Measurements from ENCODE around the gene GGT6.
"Not testable (repeated sequence)": the region's sequence is repeated elsewhere in the genome, so short reads cannot be mapped to it uniquely, and the experiment has no call there.

GGT6 gene

GRCh38 chr17:4560421-4560820 lies at the start of gene GGT6:
Gene GGT6, minus strand, starts transcription at chr17:4560577. Its CDS starts 56 bp downstream, at chr17:4560521.
- DNase-seq (ENCODE audit: low read depth) = no peak

DNA sequence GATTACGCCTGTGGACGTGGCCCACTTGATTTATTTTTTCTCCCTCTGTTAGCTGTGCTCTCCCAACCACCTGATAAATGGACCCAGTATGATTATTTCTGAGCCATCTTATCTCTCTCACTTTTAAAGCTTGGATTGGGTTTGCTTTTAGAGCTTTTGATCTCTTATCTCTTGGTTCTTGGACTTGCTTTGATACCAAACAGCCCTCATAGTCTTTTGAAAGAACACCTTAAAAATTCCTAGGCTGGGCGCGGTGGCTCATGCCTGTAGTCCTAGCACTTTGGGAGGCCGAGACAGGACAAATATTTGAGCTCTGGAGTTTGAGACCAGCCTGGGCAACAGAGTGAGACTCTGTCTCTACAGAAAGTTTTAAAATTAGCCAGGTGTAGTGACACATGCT lies 49.8 kb upstream of the GGT6 start:
- no peak for DNase-seq (ENCODE audit: low read depth)

DNA sequence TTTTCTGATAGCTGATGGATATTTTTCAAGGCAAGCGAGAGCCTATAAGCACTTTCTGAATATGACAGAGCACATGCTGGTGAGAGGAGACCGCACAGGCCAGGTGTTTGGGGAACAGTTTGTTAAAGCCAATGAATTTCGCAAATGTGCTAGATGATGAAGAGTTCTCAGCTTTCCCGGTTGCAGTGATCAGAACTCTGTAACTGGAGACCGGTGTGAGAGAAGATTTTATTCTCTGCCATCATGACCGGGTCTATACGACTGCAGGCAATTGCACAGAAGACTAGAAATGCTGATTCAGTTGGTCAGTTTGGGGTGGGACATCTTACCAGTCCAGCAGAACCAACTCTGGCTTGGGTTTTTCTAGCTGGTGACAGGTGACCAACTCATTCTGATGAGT lies 49.4 kb upstream of the GGT6 start:
- DNase-seq (ENCODE audit: low read depth) = no peak

DNA sequence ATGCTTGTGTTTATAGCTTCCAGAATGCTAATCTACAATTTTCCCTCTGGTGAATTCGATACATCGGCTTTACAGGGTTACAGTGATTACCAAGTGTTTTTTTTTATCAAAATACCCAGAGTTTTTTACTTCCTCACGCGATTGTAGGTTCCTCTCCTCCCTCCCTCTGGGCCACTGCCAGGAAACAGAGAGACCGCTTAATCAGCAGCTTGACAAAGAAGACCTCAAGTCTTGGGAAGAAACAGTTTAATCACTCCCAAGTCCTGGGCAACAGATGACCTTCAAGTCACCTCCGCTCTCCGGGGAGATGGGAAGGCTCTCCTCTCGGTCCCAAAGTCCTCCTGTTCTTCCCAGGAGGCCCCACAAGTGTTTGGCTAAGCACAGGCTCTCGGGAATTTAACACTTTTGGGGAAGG lies 47.4 kb upstream of the GGT6 start:
- no peak for DNase-seq (ENCODE audit: low read depth)

DNA sequence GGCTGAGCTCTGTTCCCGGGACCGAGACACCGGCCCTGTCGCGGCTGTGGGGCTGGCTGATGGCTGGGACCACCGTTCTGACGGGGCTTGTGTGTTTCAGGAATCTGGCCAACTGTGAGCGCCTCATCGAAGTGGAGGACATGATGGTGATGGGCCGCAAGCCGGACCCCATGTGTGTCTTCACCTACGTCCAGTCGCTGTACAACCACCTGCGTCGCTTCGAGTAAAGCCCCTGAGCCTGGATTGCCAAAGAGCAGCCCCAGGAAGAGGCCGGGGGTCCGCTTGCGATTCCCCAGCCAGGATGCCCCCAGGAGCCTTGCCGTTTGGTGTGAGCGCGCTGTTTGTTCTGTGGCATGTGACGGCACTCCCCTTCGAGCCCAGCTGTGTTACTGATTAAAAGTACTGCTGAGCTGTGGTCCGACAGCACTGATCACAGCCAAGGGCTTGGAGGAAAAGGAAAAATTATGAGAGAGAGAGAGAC lies 46.9 kb upstream of the GGT6 start:
- no peak for DNase-seq (ENCODE audit: low read depth)

DNA sequence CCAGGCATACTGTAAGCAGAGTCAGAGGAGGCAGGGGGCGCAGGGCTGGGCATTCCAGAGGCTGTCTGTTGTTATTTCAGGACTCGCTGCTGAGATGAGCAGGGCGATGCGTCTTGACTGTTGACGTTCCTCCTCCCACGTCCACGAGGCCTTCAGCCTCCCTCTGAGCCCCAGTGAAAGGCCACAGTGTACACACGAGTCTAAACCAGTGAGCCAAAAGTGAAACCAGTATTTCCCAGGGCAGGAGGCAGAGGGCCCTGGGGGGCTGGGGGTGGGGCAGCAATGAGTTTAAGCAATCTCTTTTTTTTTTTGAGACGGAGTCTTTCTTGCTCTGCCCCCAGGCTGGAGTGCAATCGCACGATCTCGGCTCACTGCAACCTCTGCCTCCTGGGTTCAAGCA lies 45.4 kb upstream of the GGT6 start:
- no peak for DNase-seq (ENCODE audit: low read depth)

- not testable (repeated sequence) for DNase-seq (ENCODE audit: low read depth)
Observed at GRCh38 chr17:4604736-4605135, 44.4 kb upstream of the GGT6 start.

- DNase-seq (ENCODE audit: low read depth) = no peak
Observed at GRCh38 chr17:4604111-4604644, 43.8 kb upstream of the GGT6 start.

- no peak for DNase-seq (ENCODE audit: low read depth)
Observed at GRCh38 chr17:4602041-4602440, 41.7 kb upstream of the GGT6 start.

GRCh38 chr17:4601326-4601725 lies 40.9 kb upstream of the GGT6 start:
- DNase-seq (ENCODE audit: low read depth) = no peak

DNA sequence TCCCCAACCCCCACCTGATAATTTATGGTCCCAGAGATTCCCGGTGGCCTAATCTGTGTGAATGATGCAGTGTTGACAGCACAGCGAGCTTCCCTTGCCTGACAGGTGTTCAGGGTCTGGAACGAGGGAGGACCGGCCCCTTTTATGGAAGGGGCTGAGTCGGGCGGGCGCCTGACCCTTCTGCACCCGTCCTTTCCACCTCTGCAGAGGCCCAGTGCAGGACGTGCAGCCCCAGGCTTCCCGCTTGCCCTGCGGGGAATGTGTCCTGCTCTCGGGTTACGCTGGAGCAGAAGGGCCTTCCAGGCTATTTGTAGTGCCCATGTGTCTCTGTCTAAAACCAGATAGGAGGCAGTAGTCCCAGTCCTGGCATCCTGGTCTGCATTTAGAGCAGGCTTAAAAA lies 40.2 kb upstream of the GGT6 start:
- DNase-seq (ENCODE audit: low read depth) = no peak

GRCh38 chr17:4599505-4600281 lies 39.3 kb upstream of the GGT6 start:
- no peak for DNase-seq (ENCODE audit: low read depth)

DNA sequence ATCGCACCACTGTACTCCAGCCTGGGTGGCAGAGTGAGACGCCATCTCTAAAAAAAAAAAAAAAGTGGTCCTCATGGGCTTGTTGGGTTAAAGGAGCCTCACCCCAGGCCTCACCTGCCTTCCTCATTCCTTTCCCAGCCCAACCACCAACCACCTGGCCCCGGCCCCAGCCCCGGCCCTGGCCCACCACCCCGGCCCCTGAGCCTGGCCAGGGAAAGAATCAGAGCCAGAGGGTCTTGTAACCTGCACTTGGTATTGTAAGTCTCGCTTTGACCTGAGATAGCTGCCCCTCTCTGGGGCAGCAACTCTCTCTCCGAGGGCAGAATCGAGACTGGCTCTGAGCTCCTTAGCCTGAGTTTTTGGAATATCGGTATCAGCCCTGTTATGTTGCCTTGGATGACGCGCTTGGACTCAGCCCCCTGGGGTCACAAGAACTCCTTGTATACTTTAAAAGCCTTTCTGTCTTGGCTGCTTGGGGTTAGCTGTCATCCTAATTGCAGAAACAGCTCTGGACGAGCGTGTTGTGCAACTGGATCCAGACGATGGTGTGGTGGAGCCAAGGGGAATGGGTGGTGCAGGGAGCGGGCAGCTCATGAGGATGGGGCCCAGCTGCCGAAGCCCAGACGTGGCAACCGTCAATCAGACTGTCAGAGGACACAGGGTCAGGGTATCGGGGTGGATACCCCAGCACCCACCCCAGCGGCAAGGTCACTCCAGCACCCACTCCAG lies 38.6 kb upstream of the GGT6 start:
- DNase-seq (ENCODE audit: low read depth) = no peak

- no peak for DNase-seq (ENCODE audit: low read depth)
Observed at GRCh38 chr17:4597975-4598374, 37.6 kb upstream of the GGT6 start.

DNA sequence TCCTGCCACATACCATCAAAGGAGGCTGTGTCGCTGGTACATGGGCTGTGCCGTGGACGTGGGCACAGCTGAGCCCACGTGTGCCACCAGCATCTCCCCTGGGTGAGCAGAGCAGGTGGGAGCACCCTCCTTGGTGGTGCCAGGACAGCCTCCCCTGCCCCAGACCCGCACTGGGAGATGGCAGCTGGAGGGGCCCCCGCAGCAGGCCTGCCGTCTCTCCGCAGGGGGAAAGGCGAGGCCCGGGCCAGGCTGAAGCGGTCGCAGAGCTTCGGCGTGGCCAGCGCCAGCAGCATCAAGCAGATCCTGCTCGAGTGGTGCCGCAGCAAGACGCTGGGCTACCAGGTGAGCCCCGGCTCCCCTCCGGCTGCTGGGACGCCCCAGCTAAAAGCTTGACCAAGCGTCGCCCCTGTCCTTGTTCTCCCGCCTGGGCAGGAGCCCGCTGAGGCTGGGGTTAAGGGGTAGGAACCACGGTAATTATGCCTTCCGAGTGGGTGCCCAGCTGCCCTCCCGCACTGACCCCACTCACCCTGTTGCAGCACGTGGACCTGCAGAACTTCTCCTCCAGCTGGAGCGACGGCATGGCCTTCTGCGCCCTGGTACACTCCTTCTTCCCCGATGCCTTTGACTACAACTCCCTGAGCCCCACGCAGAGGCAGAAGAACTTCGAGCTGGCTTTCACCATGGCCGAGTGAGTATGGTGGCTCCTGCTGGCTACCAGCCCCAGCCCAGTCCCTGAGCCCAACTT lies 36.4 kb upstream of the GGT6 start:
- DNase-seq (ENCODE audit: low read depth) = no peak

DNA sequence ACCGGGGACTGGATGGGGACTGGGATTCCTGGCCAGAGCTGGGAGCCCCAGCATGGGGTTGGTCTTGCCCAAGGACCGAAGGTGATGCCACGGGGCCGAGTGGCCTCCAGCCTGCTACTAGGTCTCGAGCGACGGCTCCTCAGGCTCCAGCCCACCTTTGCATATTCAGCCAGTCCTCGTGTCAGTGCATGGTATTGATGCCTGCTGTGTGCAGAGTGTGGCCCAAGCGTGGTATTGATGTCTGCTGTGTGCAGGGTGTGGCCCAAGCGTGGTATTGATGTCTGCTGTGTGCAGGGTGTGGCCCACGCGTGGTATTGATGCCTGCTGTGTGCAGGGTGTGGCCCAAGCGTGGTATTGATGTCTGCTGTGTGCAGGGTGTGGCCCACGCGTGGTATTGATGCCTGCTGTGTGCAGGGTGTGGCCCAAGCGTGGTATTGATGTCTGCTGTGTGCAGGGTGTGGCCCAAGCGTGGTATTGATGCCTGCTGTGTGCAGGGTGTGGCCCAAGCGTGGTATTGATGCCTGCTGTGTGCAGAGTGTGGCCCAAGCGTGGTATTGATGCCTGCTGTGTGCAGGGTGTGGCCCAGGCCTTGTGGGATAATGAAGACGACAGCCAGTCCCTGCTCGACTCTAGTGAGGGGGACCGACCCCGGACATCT lies 35.4 kb upstream of the GGT6 start:
- not testable (repeated sequence) for DNase-seq (ENCODE audit: low read depth)

GRCh38 chr17:4594931-4595684 lies 34.7 kb upstream of the GGT6 start:
- no peak for DNase-seq (ENCODE audit: low read depth)

- DNase-seq (ENCODE audit: low read depth) = no peak
Observed at GRCh38 chr17:4594406-4594805, 34.0 kb upstream of the GGT6 start.

DNA sequence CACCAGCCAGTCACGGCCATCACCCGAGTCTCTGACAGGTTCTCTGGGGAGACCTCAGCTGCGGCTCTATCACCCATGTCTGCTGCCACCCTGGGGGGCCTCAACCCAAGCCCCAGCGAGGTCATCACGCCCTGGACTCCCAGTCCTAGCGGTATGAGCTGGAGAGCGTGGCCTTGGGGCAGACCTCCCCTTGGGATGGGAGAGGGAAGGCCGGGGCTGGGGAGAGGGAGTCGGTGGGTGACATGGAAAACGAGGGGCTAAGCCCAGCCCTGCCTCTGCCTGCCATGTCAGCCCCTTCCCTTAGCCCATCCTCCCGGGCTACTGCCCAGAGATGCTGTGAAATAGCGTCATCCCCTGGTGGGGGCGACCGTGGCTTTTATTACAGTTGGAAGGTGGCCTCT lies 32.6 kb upstream of the GGT6 start:
- no peak for DNase-seq (ENCODE audit: low read depth)

DNA sequence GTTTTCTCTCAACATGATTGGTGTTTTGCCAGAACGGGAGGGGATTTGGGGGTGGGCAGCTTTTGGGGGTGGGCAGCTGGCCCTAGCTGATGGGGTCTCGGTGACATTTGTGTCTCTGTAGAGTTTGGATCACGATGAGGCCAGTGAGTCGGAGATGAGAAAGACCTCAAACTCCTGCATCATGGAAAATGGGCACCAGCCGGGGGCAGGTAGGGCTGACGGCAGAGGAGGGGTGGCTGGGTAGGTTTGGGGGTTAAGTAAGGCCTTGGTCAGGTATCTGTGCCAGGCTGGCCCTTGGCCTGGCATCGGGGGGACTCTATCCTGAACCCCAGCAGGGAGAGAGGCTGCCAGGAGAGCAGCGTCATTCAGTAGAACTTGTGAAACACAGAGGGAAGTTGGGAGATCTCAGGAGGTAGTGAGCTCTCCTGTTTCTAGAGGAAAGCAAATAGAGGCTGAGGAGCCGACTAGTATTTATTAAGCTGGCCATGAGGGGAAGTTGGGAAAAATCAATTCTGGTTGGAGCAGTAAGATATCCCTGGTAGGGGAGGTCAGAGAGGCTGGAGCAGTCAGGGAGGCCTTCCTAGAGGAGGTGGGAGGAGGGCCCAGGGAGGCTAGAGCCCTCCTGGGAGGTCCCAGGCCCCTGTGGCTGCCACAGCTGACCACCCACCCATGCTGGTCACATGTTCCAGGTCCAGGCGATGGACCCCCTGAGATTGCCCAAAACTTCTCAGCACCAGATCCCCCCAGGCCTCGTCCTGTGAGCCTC lies 32.0 kb upstream of the GGT6 start:
- no peak for DNase-seq (ENCODE audit: low read depth)
